HG03558 (cell line): Measurements from ENCODE around the gene ADAM33.
A peak's percentile ranks its signal among the peaks of the same experiment; 100 is the strongest.

Experiments used
- ATAC-seq: cut with Tn5 transposase; IDR thresholded peaks from one replicate; pipeline ENCODE4 v1.9.1; 2021; ENCODE audit warnings: moderate number of reproducible peaks; ENCODE audit not compliant: unreplicated experiment; ENCODE audit errors: extremely low read depth

The ADAM33 gene

GRCh38 chr20:3670511-3670910 lies 11.3 kb downstream of the ADAM33 start:
- no peak for ATAC-seq

- ATAC-seq: no peak
These were observed 12.0 kb downstream of the ADAM33 start for GRCh38 chr20:3669710-3670367.

- no peak for ATAC-seq
These were observed 14.3 kb downstream of the ADAM33 start for GRCh38 chr20:3667434-3668037.

GRCh38 chr20:3663858-3664257 lies 18.0 kb downstream of the ADAM33 start:
- ATAC-seq: no peak

- ATAC-seq: no peak
These were observed 18.6 kb downstream of the ADAM33 start, which contains the start of gene GFRA4 for GRCh38 chr20:3663031-3663701. Gene GFRA4, minus strand, starts transcription at chr20:3663399. Its CDS starts 0 bp downstream, at chr20:3663399.

GRCh38 chr20:3661814-3662665 lies 19.8 kb downstream of the ADAM33 start:
- no peak for ATAC-seq

GRCh38 chr20:3661060-3661813 lies 20.6 kb downstream of the ADAM33 start:
- no peak for ATAC-seq

- ATAC-seq: no peak
These were observed 21.3 kb downstream of the ADAM33 start for GRCh38 chr20:3660262-3661059.

GRCh38 chr20:3659492-3660261 lies 22.1 kb downstream of the ADAM33 start:
- no peak for ATAC-seq

- peak; percentile 86 for ATAC-seq
These were observed 22.9 kb downstream of the ADAM33 start for GRCh38 chr20:3658716-3659491.

GRCh38 chr20:3658019-3658715 lies 23.6 kb downstream of the ADAM33 start:
- no peak for ATAC-seq

GRCh38 chr20:3655131-3655405 lies 26.7 kb downstream of the ADAM33 start:
- ATAC-seq: no peak

- ATAC-seq: no peak
These were observed 27.3 kb downstream of the ADAM33 start for GRCh38 chr20:3654326-3655130.

GRCh38 chr20:3653921-3654320 lies 27.9 kb downstream of the ADAM33 start:
- no peak for ATAC-seq

- no peak for ATAC-seq
These were observed 28.9 kb downstream of the ADAM33 start for GRCh38 chr20:3652676-3653596.
